ELR (cell line): ENCODE results near the gene CALCB.

Experiments used
- DNase-seq: peaks from one replicate; pipeline ENCODE4 v3.0.0-alpha.2; 2015; ENCODE audit warnings: low read depth

Gene CALCB

DNA sequence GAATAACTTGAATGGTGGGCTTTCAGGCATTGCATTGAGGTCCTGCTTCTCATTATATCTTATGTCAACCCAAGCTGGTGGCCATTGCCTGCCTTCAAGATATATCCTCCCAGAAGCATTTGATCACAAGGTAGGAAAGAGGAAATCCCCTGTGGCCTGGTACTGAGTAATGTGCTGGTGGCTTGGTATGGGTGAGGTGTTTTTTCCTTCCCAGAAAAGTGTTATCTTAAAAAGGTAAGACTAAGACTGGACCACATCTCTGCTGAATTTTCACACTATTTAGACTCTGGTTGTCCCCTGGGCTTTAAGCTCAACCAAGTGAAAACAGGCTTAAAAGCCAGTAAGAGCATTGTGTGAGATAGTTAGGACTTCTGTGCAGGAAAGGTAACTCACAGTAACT, 45.0 kb downstream of the CALCB start:
- no peak for DNase-seq

DNA sequence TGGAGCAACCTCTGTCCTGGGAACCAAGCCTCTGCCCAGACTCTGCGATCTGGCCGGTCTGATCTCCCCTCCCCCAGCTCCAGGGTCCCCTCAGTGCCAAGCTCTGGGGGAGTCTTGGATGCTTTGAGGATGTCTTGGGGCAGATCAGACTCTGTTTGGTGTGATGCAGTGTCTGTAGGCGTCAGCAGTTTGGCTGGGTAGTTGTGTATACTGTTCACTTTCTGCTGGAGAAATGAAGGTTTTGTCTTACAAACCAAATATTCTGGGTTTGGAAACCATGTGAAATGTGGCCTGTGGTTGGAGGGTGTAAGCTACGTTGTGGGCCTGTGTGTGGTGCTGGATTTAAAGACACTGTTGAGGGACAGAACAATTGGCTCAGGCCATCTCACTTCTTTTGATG, 46.0 kb downstream of the CALCB start:
- DNase-seq: no peak

DNA sequence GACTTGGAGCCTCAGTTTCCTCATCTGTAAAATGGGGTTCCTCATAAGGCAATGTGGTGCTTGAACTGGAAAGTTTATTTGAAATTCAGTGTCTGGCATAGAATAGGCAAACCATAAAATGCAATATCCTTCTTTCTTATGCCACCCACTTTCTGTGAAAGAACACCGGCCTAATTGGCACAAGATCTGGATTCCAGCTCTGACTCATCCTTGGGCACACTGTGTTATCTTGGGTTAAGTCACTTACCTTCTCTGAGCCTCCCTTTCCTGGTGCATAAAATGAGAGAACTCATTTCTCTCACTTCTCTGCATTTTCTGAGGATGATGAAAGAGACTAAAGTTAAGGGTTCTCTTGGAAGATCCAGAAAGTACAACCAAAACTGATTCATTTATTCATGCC, 46.4 kb downstream of the CALCB start:
- no peak for DNase-seq

DNA sequence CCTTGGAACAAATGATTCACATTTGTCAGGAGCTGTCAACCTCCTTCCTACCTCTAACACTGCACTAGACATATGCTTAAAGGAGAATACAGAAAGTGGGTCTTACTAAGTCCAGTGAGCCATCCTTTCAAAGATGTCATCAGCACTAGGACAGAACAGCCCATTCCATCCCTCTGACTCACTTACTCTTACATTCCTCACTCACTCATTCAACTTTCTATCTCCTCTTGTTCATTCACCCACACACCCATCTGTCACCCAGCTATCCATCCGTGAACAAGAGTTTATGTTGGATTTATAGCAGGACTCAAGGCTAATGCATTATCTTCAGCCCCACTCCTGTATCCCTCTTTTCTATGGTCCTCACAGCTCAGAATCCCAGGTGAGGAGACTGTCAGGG, 50.5 kb downstream of the CALCB start:
- DNase-seq: peak; percentile 97

DNA sequence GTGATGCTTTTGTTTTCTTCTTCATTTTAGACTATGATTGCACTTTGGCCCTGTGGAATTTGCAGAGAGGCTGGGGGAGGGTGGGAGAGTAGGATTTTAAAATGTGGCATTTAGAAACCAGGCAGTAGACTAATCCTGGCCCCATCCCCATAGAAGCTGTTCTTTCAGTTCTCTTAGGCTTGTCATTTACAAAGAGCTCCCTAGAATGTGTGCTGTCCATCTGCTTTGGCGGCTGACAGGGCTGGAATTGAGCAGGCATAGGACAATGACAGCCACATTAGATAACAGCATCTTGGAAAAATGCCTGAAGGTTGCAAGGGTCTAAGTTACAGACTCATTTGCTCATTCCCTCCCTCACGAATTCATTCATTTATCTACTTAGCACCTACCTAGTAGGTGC, 51.1 kb downstream of the CALCB start:
- no peak for DNase-seq

DNA sequence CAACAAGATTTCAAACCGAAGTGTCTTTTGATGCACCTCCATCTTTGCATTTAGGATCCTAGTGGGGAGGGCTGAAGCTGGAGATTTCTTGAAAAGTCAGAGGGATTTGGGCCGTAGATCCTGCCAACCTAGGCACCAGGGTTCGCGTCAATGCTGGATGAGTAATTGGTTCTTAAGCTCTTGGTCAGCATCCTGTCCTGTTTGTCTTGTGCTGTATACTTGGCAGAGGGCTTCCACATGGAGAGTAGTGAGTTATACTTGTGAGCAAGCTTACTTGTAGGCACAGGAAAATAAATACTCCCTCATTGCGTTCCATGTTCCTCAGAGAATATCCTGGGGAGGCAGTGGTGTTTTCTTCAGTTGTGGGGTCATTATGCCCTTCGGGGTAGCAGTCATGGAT, 53.9 kb downstream of the CALCB start:
- peak; percentile 93 for DNase-seq
